WERI-Rb-1 (cell line): ENCODE measurements around the gene NMRK2.

Experiments
- DNase-seq: peaks from one replicate; pipeline ENCODE4 v3.0.0-alpha.2; 2020
- H3K27ac ChIP-seq: fragments of 250-450 bp; sonication (Bioruptor Pico); 2 replicates; pipeline ENCODE4 v1.5.1; 2020; ENCODE audit warnings: mild to moderate bottlenecking, moderate library complexity
- H3K27me3 ChIP-seq: fragments of 250-450 bp; sonication (Bioruptor Pico); 2 replicates; pipeline ENCODE4 v1.5.1; 2021; ENCODE audit warnings: mild to moderate bottlenecking, low read depth, moderate library complexity; ENCODE audit not compliant: insufficient read depth, severe bottlenecking
- H3K36me3 ChIP-seq: fragments of 250-450 bp; sonication (Bioruptor Pico); 2 replicates; pipeline ENCODE4 v1.5.1; 2020; ENCODE audit warnings: mild to moderate bottlenecking, moderate library complexity
- H3K4me3 ChIP-seq: 2 replicates; pipeline ENCODE4 v1.5.1; 2011; ENCODE audit warnings: low read depth, mild to moderate bottlenecking, control low read depth, low read length
- H3K9me3 ChIP-seq: fragments of 250-450 bp; sonication (Bioruptor Pico); 2 replicates; pipeline ENCODE4 v1.5.1; 2021; ENCODE audit warnings: mild to moderate bottlenecking, moderate library complexity; ENCODE audit not compliant: severe bottlenecking
- CTCF ChIP-seq: IDR thresholded peaks from 2 replicates; pipeline ENCODE4 v1.5.1; 2011; ENCODE audit warnings: low read depth, mild to moderate bottlenecking, control low read depth, inconsistent platforms, low read length

The NMRK2 gene

GRCh38 chr19:3978145-3978544, 45.3 kb downstream of the NMRK2 start:
- Histone ChIP-seq H3K36me3 (peaks cover 80% of the 10 kb centered on the region), H3K4me3 (no peak overlapping the region), H3K27me3 (no peaks in the 10 kb centered on the region), H3K27ac (no peak overlapping the region), H3K9me3 (no peaks in the 10 kb centered on the region)
- DNase-seq = no peak
- no peak for TF ChIP-seq CTCF

- Histone ChIP-seq H3K9me3 (no peaks in the 10 kb centered on the region), H3K27ac (no peak overlapping the region), H3K4me3 (no peak overlapping the region), H3K36me3 (peaks cover 91% of the 10 kb centered on the region), H3K27me3 (no peaks in the 10 kb centered on the region)
- DNase-seq = no peak
- no peak for TF ChIP-seq CTCF
Observed at GRCh38 chr19:3979289-3979673, 46.4 kb downstream of the NMRK2 start.

GRCh38 chr19:3979674-3980352, 46.9 kb downstream of the NMRK2 start:
- TF ChIP-seq CTCF = no peak
- peaks cover 96% of the 10 kb centered on the region for H3K36me3 ChIP-seq
- no peak for DNase-seq
- H3K27me3 ChIP-seq = no peaks in the 10 kb centered on the region
- H3K9me3 ChIP-seq = no peaks in the 10 kb centered on the region
- no peak overlapping the region for H3K4me3 ChIP-seq
- H3K27ac ChIP-seq = no peak overlapping the region

GRCh38 chr19:3980353-3981251, 47.7 kb downstream of the NMRK2 start:
- H3K27ac ChIP-seq = no peak overlapping the region

GRCh38 chr19:3981373-3981735, 48.5 kb downstream of the NMRK2 start:
- no peak for DNase-seq
- TF ChIP-seq CTCF = no peak
- no peak overlapping the region for H3K27ac ChIP-seq
- H3K36me3 ChIP-seq = peaks cover 86% of the 10 kb centered on the region
- H3K9me3 ChIP-seq = no peaks in the 10 kb centered on the region
- H3K27me3 ChIP-seq = no peaks in the 10 kb centered on the region
- no peak overlapping the region for H3K4me3 ChIP-seq

More at GRCh38 chr19:3980353-3981251, 47.7 kb downstream of the NMRK2 start:
- DNase-seq = no peak
- Histone ChIP-seq H3K27me3 (no peaks in the 10 kb centered on the region), H3K9me3 (no peaks in the 10 kb centered on the region), H3K36me3 (peaks cover 94% of the 10 kb centered on the region), H3K4me3 (no peak overlapping the region)
- no peak for TF ChIP-seq CTCF
